GM23338 (cell line): ENCODE data around the gene SRSF2.

Experiments used
- CREB1 ChIP-seq: fragments of 250-450 bp; sonication (Bioruptor Pico); IDR thresholded peaks from 2 replicates; pipeline ENCODE4 v1.5.0; 2020; ENCODE audit warnings: low read depth, mild to moderate bottlenecking, moderate library complexity
- CTCF ChIP-seq, 2 experiments: fragments of 200-600 bp in 1 of 2; sonication (generic) in 1 of 2; conservative IDR thresholded peaks; 2 replicates each; pipeline versions ENCODE4 v1.5.1 to v1.6.1; 2016 to 2017; ENCODE audit warnings: antibody characterized with exemption in 2 of 2, low read depth in 2 of 2, mild to moderate bottlenecking in 2 of 2, moderate library complexity in 1 of 2
- EZH2 ChIP-seq: fragments of 200-600 bp; sonication (generic); IDR thresholded peaks from one replicate; pipeline ENCODE4 v1.8.0; 2017; ENCODE audit warnings: antibody characterized with exemption, mild to moderate bottlenecking, low read depth; ENCODE audit not compliant: unreplicated experiment
- EZH2phosphoT487 ChIP-seq: fragments of 200-600 bp; sonication (generic); IDR thresholded peaks from one replicate; pipeline ENCODE4 v1.8.1; 2018; ENCODE audit warnings: antibody characterized with exemption; ENCODE audit not compliant: unreplicated experiment
- JUNB ChIP-seq: IDR thresholded peaks from one replicate; pipeline ENCODE4 v1.6.1; 2016; ENCODE audit warnings: antibody characterized with exemption; ENCODE audit not compliant: unreplicated experiment
- NANOG ChIP-seq: IDR thresholded peaks from 2 replicates; pipeline ENCODE4 v1.6.1; 2016; ENCODE audit warnings: antibody characterized with exemption, borderline replicate concordance
- POLR2AphosphoS5 ChIP-seq: IDR thresholded peaks from 2 replicates; pipeline ENCODE4 v1.6.1; 2016; ENCODE audit warnings: antibody characterized with exemption, low read depth
- ZNF114 ChIP-seq: fragments of 250-450 bp; sonication (Bioruptor Pico); IDR thresholded peaks from 2 replicates; pipeline ENCODE4 v1.5.0; 2020; ENCODE audit warnings: mild to moderate bottlenecking, moderate library complexity
- ZNF331 ChIP-seq: fragments of 250-450 bp; sonication (Bioruptor Pico); IDR thresholded peaks from 2 replicates; pipeline ENCODE4 v1.5.0; 2020; ENCODE audit warnings: low read depth, mild to moderate bottlenecking, moderate library complexity
- TF ChIP-seq, protein P1 (sequence below): IDR thresholded peaks from 2 replicates; pipeline ENCODE4 v1.6.1; 2016; ENCODE audit warnings: antibody characterized with exemption
- TF ChIP-seq, protein P2 (sequence below): IDR thresholded peaks from one replicate; pipeline ENCODE4 v1.6.1; 2018; ENCODE audit warnings: antibody characterized with exemption; ENCODE audit not compliant: unreplicated experiment

DNA sequence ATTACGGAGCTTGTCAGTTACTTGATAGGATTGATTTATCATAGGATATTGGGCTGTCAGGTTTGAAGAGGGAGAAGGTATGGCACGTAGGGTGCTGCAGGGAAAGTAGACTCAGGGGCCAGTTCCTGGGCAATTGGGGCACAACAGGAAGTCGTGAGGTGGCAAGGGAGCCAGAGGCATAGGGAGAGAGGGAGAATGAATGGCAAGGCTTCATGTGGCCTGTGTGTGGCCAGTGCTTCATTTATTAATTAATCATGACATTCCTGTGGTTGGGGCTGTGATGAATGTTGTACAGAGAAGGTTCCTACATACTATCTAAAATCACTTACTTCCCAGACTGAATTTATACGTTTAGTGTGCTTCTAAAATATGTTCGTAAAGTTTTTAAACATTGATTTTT is 20.1 kb upstream of the SRSF2 start:
- TF ChIP-seq EZH2 = no peak
- no peak for TF ChIP-seq CTCF (conservative IDR thresholded peaks at IDR 0.05; ENCODE audit: low read depth in 2 of 2)
- no peak for TF ChIP-seq POLR2AphosphoS5
- no peak for TF ChIP-seq EZH2phosphoT487
- TF ChIP-seq CREB1 (CRISPR knock-in tag) = no peak
- TF ChIP-seq, protein P1, sequence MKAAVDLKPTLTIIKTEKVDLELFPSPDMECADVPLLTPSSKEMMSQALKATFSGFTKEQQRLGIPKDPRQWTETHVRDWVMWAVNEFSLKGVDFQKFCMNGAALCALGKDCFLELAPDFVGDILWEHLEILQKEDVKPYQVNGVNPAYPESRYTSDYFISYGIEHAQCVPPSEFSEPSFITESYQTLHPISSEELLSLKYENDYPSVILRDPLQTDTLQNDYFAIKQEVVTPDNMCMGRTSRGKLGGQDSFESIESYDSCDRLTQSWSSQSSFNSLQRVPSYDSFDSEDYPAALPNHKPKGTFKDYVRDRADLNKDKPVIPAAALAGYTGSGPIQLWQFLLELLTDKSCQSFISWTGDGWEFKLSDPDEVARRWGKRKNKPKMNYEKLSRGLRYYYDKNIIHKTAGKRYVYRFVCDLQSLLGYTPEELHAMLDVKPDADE = no peak
- TF ChIP-seq, protein P2, sequence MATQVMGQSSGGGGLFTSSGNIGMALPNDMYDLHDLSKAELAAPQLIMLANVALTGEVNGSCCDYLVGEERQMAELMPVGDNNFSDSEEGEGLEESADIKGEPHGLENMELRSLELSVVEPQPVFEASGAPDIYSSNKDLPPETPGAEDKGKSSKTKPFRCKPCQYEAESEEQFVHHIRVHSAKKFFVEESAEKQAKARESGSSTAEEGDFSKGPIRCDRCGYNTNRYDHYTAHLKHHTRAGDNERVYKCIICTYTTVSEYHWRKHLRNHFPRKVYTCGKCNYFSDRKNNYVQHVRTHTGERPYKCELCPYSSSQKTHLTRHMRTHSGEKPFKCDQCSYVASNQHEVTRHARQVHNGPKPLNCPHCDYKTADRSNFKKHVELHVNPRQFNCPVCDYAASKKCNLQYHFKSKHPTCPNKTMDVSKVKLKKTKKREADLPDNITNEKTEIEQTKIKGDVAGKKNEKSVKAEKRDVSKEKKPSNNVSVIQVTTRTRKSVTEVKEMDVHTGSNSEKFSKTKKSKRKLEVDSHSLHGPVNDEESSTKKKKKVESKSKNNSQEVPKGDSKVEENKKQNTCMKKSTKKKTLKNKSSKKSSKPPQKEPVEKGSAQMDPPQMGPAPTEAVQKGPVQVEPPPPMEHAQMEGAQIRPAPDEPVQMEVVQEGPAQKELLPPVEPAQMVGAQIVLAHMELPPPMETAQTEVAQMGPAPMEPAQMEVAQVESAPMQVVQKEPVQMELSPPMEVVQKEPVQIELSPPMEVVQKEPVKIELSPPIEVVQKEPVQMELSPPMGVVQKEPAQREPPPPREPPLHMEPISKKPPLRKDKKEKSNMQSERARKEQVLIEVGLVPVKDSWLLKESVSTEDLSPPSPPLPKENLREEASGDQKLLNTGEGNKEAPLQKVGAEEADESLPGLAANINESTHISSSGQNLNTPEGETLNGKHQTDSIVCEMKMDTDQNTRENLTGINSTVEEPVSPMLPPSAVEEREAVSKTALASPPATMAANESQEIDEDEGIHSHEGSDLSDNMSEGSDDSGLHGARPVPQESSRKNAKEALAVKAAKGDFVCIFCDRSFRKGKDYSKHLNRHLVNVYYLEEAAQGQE = no peak
- no peak for TF ChIP-seq ZNF114 (CRISPR knock-in tag)
- TF ChIP-seq ZNF331 = no peak
- no peak for TF ChIP-seq JUNB
- TF ChIP-seq NANOG = no peak
